ENCODE measurements around the gene ZCCHC14. TPM values are rescaled to one million over a fixed set of nuclear protein-coding genes. Genes with fewer than 3 reads are reported as not detected.

ZCCHC14 gene
- total and polyA plus RNA-seq, 2 of the 8 experiments (the other 6 are each of a cell fraction or from before 2014, with no cell fraction given), result 8.2 to 28.2 TPM

DNA sequence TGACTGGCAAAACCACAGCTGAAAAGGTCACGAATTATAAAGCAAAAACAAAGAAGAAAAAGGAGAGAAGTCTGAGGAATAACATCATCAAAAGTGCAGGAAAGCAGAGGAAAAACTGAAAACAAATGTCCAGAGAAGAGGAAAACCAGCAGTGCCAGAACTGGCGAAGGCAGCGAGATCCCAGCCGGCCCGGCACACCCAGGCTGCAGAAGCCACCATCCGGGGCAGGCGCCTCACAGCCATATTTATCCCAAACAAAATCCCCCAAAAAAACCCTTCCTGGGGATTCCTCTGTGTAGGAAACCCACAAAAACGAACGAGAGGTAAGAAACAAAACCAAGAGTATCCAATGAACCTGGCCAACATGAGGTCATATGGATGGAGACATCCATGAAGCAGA lies 10.6 kb downstream of the ZCCHC14 start:
- no peak for DNase-seq (ENCODE audit: low read depth in 1 of 2, low spot score in 2 of 2)
- Histone ChIP-seq H2BK120ac (replicated peaks; ENCODE audit: low read depth, low read length) (no peak overlapping the region), H3K27me3 (replicated peaks in 1 of 4; ENCODE audit: control insufficient read depth in 3 of 4, extremely low read depth in 1 of 4, insufficient read depth in 3 of 4, low read length in 3 of 4) (no peaks in the 10 kb centered on the region), H3K56ac (replicated peaks; ENCODE audit: insufficient read length, low read depth, low read length) (no peak overlapping the region), H4K8ac (ENCODE audit: extremely low read depth, insufficient read depth, low read length) (no peak overlapping the region), H3K4ac (replicated peaks; ENCODE audit: insufficient read length, low read depth, low read length) (no peak overlapping the region), H4K5ac (ENCODE audit: insufficient read length, low read depth, low read length) (no peak overlapping the region), H2BK5ac (ENCODE audit: low read depth, low read length) (no peak overlapping the region), H3K27ac (ENCODE audit: low read depth, low read length) (no peak overlapping the region), H2BK15ac (ENCODE audit: low read length) (no peak overlapping the region), H4K91ac (replicated peaks; ENCODE audit: insufficient read length, low read length) (no peak overlapping the region), H3K9ac (replicated peaks in 1 of 4; ENCODE audit: extremely low read depth in 1 of 4, low read depth in 3 of 4, low read length in 3 of 4) (0 out of 7 replicates have a peak overlapping the region, but pooled peaks of 1 of the 4 experiments have one; percentile 1), H2AFZ (ENCODE audit: low read length) (no peak overlapping the region), H2AK5ac (ENCODE audit: low read depth, low read length) (no peak overlapping the region), H3K4me1 (replicated peaks in 1 of 4; ENCODE audit: control insufficient read depth in 3 of 4, insufficient read depth in 4 of 4, low read length in 3 of 4) (peaks cover 0 to 3% (median under 1%) of the 10 kb centered on the region in 4 experiments; a peak in 2 of 7 replicates), H3K79me1 (ENCODE audit: low read depth, low read length) (peaks cover 5% of the 10 kb centered on the region), H3K4me3 (ENCODE audit: extremely low read depth in 1 of 4, insufficient read depth in 2 of 4, low read depth in 3 of 4, low read length in 4 of 4) (no peak overlapping the region), H2BK20ac (ENCODE audit: low read length) (no peak overlapping the region), H3K14ac (ENCODE audit: insufficient read length) (no peak overlapping the region), H3K36me3 (ENCODE audit: control insufficient read depth in 2 of 4, insufficient read depth in 4 of 4, low read length in 3 of 4) (peaks cover 0 to 4% (median 0%) of the 10 kb centered on the region in 4 experiments; a peak in 1 of 8 replicates), H3K18ac (ENCODE audit: extremely low read depth, low read length) (no peak overlapping the region), H3K79me2 (ENCODE audit: control insufficient read depth in 1 of 2, insufficient read depth in 2 of 2, low read length in 2 of 2) (peaks cover 12 to 80% of the 10 kb centered on the region in 2 experiments), H3K23me2 (ENCODE audit: low read depth, low read length) (no peaks in the 10 kb centered on the region), H2BK12ac (ENCODE audit: low read depth, low read length) (no peak overlapping the region), H3K4me2 (ENCODE audit: insufficient read depth in 1 of 2, low read depth in 2 of 2, low read length in 2 of 2) (no peak overlapping the region), H4K20me1 (replicated peaks in 1 of 2; ENCODE audit: control insufficient read depth in 1 of 2, insufficient read depth in 2 of 2, low read length in 2 of 2) (peaks cover 11% of the 10 kb centered on the region in 2 experiments), H3K23ac (ENCODE audit: insufficient read length) (no peak overlapping the region), H3K9me3 (ENCODE audit: insufficient read depth in 2 of 2, low read depth in 1 of 2, low read length in 1 of 2) (no peaks in the 10 kb centered on the region)
- TF ChIP-seq RBBP5 (IDR thresholded peaks at IDR 0.05; ENCODE audit: borderline replicate concordance, low read depth, low read length), result no peak
- no peak for TF ChIP-seq SIN3A (conservative IDR thresholded peaks at IDR 0.05 in 1 of 2, IDR thresholded peaks at IDR 0.05 in 1 of 2; ENCODE audit: low read depth in 1 of 2, low read length in 2 of 2)
- TF ChIP-seq YY1 (IDR thresholded peaks at IDR 0.05; ENCODE audit: low read depth, low read length), result no peak
- no peak for TF ChIP-seq JUN (IDR thresholded peaks at IDR 0.05; ENCODE audit: low read depth, low read length)
- no peak for TF ChIP-seq POLR2A (IDR thresholded peaks at IDR 0.05; ENCODE audit: control extremely low read depth in 1 of 2, low read depth in 2 of 2, low read length in 2 of 2)
- TF ChIP-seq JUND (IDR thresholded peaks at IDR 0.05; ENCODE audit: low read length), result no peak
- TF ChIP-seq KDM4A (IDR thresholded peaks at IDR 0.05; ENCODE audit: low read depth, low read length, severe bottlenecking), result no peak
- no peak for TF ChIP-seq CHD2 (IDR thresholded peaks at IDR 0.05; ENCODE audit: low read length)
- no peak for TF ChIP-seq NANOG (IDR thresholded peaks at IDR 0.05; ENCODE audit: insufficient read depth, low read depth, low read length, poor library complexity, severe bottlenecking)
- TF ChIP-seq RNF2 (IDR thresholded peaks at IDR 0.05; ENCODE audit: borderline replicate concordance, low read depth, low read length, missing control alignments, poor library complexity, severe bottlenecking), result no peak
- FAIRE-seq, result no peak
- ChIA-PET POLR2A (ENCODE audit: partially characterized antibody) (no interaction called here), CTCF (ENCODE audit: partially characterized antibody) (no interaction called here)
- WGBS, 2 experiments (ENCODE audit: extremely low coverage in 1 of 2, insufficient coverage in 1 of 2, insufficient read length in 1 of 2, insufficient replicate concordance in 2 of 2, low coverage in 1 of 2, low lambda C conversion rate in 2 of 2, missing lambda C conversion rate in 1 of 2), result 90% methylated on average over 9 of the region's 9 CpGs; no CpG with 5 or more reads in 1 of the 2 experiments
